GM21786 (cell line): ENCODE measurements around the gene C1orf21.

ENCODE experiments used
- ATAC-seq: cut with Tn5 transposase; IDR thresholded peaks from one replicate; pipeline ENCODE4 v1.9.1; 2021; ENCODE audit not compliant: unreplicated experiment

Gene C1orf21

DNA sequence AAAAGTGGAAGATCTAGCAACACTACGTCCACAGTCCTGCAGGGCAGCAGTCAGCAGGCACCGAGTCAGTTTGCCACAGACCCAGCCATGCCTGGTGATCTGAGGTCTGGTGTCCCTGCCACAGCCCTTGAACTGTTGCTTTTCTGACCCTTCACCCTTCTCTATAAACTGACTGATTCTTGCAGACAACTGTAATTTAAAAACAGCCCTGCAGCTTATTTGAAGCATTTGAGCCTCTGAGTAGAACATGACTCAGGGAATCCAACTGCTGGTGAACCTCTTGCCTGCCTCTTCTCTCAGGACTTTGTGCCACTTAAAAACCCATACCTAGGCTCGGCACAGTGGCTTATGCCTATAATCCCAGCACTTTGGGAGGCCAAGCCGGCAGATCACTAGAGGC, 260.6 kb downstream of the C1orf21 start:
- no peak for ATAC-seq

DNA sequence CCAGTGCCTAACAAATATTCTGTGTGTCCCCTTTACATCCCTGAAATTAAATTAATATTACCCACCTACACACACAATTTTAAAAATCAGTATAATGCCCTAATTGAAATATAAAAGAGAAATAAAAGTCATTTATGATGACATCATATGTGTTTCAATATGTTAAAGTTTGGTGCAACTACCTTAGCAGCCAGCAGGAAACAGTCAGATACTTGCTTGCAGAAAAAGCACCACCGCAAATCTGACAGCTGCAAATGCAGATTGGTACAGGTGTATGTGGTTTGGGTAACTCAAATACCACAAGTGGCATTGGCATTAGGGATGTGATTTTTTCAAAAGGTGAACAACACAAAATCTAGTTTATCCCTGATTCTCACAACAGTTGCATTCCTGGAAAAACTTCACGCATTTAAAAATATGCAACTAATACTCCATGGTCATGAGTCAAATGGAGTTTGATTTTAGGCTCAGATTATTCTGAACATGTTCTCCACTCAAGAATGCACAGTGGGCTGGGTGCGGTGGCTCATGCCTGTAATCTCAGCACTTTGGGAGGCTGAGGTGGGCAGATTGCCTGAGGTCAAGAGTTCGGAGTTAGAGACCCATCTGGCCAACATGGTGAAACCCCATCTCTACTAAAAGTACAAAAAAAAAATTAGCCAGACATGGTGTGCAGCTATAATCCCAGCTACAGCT, 261.5 kb downstream of the C1orf21 start:
- no peak for ATAC-seq

DNA sequence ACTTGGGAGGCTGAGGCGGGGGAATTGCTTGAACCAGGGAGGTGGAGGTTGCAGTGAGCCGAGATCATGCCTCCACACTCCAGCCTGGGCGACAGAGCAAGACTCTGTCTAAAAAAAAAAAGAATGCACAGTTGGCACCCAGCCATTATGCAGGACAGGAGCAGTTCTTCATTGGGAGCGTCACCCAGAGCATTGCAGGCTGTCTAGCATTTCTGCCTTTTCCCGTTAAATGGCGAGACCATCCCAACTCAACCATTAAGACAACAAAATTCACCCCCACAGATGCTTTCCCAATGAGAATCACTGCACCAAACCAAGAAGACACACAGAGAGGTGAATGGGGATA, 262.0 kb downstream of the C1orf21 start:
- ATAC-seq = no peak

DNA sequence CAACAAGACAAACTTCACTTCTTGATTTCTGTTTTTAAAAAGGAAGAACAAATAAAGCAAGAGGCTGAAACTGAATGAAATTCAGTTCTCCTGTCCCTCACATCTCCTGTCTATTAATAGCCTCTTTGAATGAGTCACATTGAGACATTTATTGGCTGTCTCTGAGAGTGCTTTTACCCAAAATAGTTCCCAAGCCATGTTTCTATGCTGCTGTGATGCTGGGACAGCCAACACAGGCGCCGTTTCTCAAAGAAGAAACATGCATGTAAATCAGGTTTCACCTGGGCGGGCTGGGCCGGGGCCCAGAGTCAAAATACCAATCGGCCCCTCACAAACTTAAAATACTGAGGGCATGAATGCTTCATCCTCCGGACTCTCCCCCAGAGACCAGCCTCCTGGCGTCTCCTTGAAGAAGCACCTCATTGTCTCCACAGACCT, 262.6 kb downstream of the C1orf21 start:
- ATAC-seq = peak; percentile 96

DNA sequence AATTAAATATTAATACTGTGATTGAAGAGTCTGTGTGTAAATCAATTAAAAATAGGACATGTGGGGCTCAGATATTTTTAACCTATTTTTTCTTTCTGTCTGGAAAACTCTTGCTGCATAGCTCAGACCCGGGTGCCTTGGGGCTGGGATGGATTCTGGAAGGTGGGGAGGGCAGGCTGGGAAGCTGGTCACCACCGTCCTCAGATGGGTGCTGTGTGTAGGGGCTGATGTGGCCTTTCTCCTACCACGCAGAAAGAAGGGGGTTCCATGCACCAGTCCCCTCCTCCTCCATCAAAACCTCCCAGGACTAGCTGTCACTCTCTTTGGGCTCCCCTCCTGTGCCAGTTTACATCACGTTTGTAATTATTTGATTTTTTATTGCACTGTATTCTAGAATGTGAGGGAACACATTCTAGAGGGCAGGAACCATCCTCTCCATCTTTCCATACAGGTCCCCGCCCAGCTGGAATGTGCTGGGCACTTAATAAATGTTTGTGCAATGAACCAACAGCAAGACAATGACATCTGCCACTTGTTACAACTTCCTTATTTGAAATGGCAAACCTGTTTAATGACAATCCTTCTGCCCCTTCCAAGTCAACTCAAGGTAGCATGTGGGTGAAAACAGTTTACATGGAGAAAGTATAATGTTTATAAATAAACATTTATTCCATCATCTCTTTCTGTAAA, 263.5 kb downstream of the C1orf21 start:
- ATAC-seq = no peak

DNA sequence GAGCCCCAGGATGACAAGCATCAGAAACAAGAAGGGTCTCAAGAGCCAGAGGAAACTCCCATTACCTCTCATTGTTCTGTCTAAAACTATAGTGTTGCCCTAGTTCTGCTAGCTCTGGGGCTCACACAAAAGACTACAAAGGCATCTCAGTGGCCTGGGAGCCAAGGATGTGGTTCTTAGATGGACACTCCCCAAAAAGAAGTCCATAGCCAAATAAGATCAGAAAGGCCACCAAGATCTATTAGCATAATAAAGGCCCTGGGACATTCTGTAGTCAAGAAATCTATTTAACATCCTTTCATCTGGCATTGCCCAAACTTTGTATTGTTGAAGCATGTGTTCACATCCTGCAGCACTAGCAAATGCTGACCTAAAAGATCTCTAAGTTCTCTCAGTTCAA, 268.4 kb downstream of the C1orf21 start:
- ATAC-seq = no peak

DNA sequence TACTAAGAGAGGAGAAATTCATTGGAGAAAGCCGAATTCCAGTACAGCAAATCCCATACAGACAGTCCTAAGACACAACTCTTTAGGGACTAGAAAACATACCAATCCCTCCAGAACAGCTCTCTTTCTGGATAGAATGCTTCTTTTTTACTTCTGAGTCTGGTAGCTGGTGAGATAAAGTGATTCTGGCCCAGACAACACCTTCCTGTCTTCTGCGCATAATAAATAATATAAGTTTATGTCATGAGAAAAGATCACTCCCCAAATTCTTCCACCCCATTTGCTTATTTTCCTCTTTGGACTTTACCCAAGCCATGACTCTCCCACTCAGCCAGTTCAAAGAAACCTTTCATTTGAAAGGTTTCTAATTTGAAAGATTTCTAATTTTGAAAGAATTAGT, 269.4 kb downstream of the C1orf21 start:
- no peak for ATAC-seq

DNA sequence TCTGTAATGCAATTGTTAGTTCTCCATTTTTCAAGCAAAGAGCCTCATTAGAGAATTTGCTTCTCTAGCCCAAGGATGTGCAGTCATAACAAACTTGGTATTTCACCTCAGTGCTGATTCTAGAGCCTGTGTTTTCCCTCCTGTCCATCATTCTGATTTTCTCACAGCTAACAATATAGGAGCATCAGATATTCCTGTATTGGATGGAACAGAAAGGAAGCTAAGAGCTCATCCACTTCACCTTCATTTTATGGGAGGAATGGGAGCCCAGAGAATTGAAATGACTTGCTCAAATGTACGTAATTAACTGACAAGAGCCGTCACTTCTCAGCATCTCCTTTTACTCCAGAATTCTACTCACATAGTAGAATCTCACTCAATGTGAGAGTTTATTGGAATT, 271.2 kb downstream of the C1orf21 start:
- ATAC-seq = no peak

DNA sequence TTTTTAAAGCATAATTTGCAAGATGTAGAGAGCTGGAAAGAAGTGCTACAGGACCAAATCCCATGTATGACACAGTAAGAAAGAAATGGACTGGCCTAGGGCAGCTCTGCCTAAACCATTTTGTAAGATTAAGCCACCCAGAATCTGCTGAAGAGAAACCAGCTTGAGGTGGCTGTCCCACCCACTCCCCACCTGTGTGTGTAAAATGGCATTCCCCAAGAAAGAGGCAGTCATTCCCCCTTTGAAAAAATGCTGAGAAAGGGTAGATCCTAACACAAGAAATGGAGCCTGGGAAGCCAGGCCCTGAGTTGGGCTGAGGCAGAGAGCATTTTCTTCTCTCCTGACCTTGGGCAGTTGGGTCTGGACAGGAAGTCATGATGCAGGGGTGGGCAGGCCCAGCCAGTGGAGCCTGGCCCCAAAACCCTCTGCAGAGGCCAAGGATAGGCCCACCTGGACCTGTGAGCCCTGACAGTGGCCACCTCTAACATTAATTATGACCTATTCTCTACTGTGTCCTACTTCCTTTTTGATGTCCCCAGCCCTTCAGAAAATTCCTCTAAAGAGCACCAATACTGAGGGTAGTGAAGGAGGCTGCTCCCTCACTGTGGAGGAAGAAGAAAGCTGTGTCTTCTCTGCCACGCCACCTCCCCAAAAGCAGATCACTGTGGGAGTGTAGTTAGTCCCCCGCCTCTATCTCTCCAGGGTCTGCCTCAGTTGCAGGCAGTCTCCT, 273.8 kb downstream of the C1orf21 start:
- no peak for ATAC-seq

DNA sequence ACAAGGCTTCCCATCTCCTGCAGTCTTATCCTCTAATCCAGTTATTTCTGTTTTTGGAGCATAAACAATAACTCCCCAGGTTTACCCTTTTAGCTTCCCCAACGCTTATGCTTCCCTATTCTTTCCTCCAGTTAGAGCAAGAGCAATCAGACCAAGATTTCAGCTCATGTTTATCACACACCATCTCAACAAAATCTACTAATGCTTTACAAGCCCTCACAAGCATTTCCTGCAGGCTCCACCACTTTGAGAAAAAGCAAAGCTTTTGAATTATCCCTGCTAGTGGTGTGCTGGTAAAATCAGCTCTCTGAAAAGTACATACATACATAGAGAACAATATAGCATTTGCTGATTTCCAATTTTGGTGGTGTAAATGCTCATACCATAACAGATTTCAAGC, 275.0 kb downstream of the C1orf21 start:
- no peak for ATAC-seq

DNA sequence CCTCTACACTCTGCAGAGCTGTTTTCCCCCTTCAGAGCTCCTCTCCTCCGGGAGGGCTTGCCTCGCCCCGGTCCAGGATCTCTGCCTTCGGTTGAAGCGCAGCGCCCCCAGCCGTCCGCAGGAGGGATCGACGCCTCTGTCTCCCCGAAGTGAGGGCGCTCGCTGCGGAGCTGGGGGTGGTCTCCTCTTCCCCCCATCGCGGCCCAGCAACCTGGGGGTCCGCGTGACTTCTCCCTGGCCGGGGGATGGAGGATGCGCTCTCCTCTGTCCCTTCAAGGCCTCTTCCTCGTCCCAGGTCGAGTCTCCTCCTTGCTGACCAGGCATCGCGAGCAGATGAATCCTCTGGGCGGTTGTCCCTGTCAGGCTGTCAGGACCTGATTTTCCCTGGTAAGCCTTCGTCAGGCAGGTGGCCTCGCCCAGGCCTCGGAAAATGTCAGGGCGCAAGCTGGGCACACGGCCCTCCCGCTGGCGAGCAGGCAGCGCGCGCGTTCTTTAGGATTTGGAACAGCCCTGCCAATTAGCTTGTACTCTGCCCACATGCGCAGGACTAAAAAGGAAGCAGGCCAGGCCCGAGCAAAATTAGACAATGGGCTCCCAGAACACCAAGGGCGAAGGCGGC, 277.3 kb downstream of the C1orf21 start:
- peak; percentile 74 for ATAC-seq

DNA sequence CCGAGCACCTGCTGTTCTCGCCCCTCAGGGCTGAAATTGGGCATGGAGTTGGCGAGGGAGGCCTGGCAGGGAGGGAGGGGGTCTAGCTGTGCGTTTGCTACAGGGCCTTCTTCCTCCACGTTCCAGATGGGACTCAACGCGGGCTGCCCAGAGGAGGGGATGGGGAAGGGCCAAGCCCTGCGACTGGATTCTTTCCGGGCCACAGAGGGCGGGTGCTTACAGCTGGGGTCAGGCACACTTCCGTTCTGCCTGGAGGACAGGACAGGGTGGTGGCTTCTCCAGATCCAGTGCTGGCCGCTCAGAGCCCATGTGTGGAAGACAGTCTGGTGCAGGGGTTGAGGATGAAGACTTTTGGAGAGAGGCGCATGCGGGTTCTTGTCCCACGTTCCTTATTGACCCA, 277.8 kb downstream of the C1orf21 start:
- no peak for ATAC-seq

DNA sequence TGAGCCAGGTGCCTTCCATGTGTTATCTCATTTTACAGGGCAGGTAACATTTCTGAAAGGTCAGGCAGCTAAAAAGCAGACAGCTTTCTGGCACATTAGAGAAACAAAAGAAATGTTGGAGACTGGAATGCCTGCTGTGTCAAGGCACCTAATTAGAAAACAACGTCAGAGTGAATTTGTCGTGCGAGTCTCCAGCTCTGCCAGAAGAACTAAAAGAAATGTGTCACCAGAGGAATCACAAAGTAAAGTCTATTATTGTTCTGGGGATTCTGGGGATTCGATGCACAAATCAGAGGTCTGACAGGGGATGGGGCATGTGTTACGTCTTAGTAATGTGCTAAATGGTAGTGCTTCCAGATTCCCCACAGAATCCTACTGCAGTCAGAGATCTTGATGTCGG, 278.5 kb downstream of the C1orf21 start:
- ATAC-seq = no peak

DNA sequence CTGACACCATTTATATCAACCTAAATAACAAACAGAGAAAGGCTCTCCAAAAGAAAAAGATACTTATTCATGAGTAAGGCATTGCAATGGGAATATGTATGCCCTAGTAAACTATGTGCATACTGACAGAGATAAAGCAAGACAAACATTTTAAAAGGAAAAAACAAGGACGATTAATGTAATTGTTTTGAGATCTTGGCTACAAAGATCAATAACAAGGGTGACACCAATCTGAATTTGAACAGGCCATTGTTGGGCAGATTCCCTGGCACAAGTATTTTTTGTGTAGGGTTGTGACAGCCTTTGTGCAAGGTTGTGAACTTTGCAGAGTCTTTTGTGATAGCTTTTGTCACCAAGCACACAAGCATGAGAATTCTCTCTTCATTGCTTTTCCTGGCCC, 282.6 kb downstream of the C1orf21 start:
- ATAC-seq = no peak

DNA sequence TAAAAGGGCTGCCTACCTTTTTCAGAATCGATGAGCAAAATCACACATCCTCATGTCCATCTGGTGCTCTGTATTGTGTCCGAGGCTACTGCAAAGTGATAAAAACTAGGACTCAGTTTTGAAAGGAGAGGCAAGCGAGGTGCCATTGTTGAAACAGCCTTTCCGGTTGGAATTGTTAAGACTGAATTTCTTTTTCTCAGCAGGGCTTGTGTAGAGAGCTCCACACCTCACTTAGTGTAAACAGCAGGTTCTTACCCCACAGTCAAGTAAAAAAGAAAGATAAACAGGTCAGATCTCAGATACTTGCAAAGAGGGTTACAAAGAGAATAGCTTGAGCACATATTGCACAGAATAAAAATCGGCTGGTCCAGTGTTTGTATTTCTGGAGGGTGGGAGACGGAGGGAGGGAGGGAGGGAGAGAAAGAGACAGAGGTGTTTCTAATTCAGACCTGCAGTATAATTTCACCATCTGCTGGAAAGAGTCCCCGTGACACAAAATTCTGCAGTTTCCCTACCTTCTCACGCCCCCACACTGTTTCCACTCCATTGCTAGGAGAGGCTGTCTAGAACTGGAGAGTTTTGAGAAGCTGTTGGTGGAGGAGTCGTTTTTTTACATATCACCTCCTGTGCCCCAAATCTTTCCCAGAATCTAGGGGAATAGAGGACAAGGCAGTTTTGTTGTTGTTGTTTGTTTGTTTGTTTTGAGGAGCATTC, 285.3 kb downstream of the C1orf21 start:
- no peak for ATAC-seq

DNA sequence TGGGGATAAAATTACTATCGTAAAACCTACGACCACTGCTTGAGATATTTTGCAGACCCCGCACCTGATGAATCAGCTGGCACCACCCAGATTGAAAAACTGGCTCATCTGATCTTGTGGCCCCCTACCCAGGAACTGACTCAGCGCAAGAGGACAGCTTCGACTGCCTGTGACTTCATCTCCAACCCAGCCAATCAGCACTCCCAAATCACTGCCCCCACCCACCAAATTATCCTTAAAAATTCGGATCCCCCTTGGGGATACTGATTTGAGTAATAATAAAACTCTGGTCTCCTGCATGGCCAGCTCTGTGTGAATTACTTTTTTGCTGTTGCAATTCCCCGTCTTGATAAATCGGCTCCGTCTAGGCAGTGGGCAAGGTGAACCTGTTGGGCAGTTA, 286.5 kb downstream of the C1orf21 start:
- ATAC-seq = no peak

DNA sequence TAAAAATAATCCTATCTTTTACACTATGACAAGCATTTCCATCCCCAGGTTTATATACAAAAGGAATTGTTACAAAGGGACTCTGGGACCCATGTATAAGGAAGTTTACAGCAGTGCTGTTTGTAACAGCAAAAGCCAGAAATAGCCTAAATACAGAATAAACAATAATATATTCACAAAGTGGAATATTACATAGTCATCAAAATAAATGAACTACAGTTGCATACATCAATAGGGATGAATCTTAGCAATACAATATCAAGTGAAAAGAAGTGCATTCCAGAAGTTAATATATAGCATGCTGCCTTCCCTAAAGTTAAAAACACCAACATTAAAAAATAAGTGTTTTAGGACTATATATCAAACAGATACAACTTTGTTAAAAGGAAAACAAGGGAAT, 290.5 kb downstream of the C1orf21 start:
- ATAC-seq = no peak
